Neural cell (in vitro differentiated cells): ENCODE results near the gene ASB6.

Source experiments
- CTCF ChIP-seq: fragments of 450-650 bp; IDR thresholded peaks from 2 replicates; pipeline ENCODE4 v1.5.1; 2014; ENCODE audit warnings: antibody characterized with exemption, mild to moderate bottlenecking, moderate library complexity; ENCODE audit not compliant: poor library complexity, severe bottlenecking
- EP300 ChIP-seq: fragments of 450-650 bp; conservative IDR thresholded peaks from 2 replicates; pipeline ENCODE4 v1.6.1; 2014; ENCODE audit warnings: antibody characterized with exemption, mild to moderate bottlenecking, moderate library complexity; ENCODE audit not compliant: poor library complexity, severe bottlenecking
- RAD21 ChIP-seq: fragments of 450-650 bp; conservative IDR thresholded peaks from 2 replicates; pipeline ENCODE4 v1.6.1; 2014; ENCODE audit warnings: antibody characterized with exemption, mild to moderate bottlenecking, moderate library complexity
- REST ChIP-seq: IDR thresholded peaks from 2 replicates; pipeline ENCODE4 v1.6.1; 2012; ENCODE audit warnings: borderline replicate concordance
- SMC3 ChIP-seq: fragments of 450-650 bp; conservative IDR thresholded peaks from 2 replicates; pipeline ENCODE4 v1.6.1; 2014; ENCODE audit warnings: antibody characterized with exemption, mild to moderate bottlenecking, moderate library complexity; ENCODE audit not compliant: poor library complexity
- TAF1 ChIP-seq: IDR thresholded peaks from 2 replicates; pipeline ENCODE4 v1.6.1; 2012; ENCODE audit warnings: low read depth

DNA sequence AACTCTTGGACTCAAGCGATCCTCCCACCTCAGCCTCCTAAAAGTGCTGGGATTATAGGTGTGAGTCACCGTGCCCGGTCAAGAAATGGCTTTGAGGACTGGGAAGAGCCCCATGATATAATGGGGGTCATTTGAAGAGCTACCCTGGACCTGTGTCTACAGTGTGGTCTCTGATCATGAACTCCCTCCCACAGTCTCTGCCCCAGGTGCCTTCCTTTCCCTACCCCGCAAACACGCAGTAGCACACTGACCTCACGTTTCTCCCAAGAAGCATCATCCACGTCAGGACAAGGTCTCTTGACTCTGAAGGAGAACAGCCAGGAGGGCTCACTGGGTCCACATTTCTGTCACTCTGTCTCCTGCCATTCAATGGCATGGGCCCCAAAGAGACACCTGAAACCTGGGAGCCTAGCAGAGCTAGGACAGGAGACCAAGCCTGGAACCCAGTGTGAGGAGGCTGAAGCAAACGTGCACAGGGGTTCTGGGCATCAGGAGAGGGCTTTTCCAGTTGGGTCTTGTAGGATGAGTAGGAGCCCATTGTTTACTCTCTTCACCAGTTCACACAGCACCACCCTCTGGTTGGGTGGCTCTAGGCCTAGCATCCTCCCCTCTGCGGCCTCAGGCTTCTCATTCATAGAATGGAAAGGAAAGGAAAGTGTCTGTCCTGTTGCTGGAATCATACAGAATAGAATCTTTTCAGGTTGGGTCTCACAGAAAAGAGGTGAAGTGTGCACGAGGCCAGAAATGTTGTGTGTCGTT is 46.5 kb upstream of the ASB6 start:
- TF ChIP-seq CTCF (no peak), EP300 (no peak), SMC3 (no peak), RAD21 (no peak), TAF1 (no peak), REST (no peak)
